Lower leg skin (tissue), 3 donors: ENCODE results near the gene IGSF21.

ENCODE experiments used
- POLR2A ChIP-seq, 2 donors: fragments of 450-650 bp; IDR thresholded peaks; one replicate each; pipeline ENCODE4 v1.6.1; 2016 to 2017; ENCODE audit warnings: antibody characterized with exemption in 2 of 2, mild to moderate bottlenecking in 1 of 2, moderate library complexity in 1 of 2
- TF ChIP-seq, protein P1 (sequence below), 3 donors: fragments of 450-650 bp; IDR thresholded peaks; one replicate each; pipeline ENCODE4 v1.5.1; 2016; ENCODE audit warnings: antibody characterized with exemption in 3 of 3, mild to moderate bottlenecking in 3 of 3, moderate library complexity in 2 of 3

DNA sequence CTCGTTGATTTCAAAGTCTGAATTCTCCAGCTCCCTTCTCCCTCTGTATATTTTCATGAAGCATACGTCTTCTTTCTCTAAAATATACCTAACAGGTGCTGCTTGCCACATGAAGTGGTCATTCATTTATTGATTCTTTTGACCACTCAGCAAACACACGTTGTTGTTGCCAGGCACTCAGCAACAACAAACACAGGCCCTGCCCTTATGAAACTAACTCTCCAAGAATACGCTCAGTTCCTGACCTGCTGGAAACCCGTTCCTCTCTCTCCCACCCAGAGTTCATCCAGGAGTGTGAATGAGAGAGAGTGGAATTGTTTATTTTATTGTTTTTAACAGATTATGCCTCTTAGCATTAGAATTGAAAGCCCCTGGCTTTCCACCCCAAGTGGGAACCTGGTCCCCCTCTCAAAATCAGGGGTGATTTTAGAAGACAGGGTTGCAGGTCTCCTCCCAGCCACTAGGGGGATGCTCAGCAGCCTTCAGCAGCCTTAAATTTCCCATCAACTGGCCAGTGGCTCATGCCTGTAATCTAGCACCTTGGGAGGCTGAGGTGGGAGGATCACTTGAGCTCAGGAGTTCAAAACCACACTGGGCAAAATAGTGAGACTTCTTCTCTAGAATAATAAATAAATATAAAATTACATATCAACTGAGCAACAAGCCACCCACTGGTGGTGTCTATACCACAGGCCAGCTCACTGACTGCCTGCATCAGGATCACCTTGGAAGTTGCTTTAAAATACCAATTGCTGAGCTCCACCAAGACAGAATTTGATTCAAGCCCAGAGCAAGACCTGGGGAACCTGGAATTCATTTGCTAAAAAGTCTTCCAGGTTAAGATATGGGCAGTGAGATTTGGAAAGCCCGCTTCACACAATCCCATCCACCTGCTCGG is 192.1 kb downstream of the IGSF21 start:
- TF ChIP-seq, protein P1, sequence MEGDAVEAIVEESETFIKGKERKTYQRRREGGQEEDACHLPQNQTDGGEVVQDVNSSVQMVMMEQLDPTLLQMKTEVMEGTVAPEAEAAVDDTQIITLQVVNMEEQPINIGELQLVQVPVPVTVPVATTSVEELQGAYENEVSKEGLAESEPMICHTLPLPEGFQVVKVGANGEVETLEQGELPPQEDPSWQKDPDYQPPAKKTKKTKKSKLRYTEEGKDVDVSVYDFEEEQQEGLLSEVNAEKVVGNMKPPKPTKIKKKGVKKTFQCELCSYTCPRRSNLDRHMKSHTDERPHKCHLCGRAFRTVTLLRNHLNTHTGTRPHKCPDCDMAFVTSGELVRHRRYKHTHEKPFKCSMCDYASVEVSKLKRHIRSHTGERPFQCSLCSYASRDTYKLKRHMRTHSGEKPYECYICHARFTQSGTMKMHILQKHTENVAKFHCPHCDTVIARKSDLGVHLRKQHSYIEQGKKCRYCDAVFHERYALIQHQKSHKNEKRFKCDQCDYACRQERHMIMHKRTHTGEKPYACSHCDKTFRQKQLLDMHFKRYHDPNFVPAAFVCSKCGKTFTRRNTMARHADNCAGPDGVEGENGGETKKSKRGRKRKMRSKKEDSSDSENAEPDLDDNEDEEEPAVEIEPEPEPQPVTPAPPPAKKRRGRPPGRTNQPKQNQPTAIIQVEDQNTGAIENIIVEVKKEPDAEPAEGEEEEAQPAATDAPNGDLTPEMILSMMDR (IDR thresholded peaks at IDR 0.05) = no peak
- TF ChIP-seq POLR2A (IDR thresholded peaks at IDR 0.05) = no peak
